ENCODE data around the gene MBOAT2.

Gene MBOAT2

GRCh38 chr2:8861797-8862196, 141.7 kb downstream of the MBOAT2 start:
- no peak for TF ChIP-seq CTCF (IDR thresholded peaks at IDR 0.05; ENCODE audit: extremely low read depth, insufficient read depth, missing control alignments)
- in situ Hi-C loops (cut with MboI; ENCODE audit: low pct_unique_long_range_greater_than_20kb, low sequenced_read_pairs, unreplicated experiment) = loop anchor here (25.0 kb wide), 1 partner anchor 276 kb away; no protein-coding TSS in a partner anchor
- no peak for DNase-seq (ENCODE audit: low spot score)

GRCh38 chr2:8860239-8860638, 143.2 kb downstream of the MBOAT2 start:
- in situ Hi-C loops (cut with MboI; ENCODE audit: low pct_unique_long_range_greater_than_20kb, low sequenced_read_pairs, unreplicated experiment) = loop anchor here (25.0 kb wide), 1 partner anchor 277 kb away; no protein-coding TSS in a partner anchor
- TF ChIP-seq CTCF (IDR thresholded peaks at IDR 0.05; ENCODE audit: extremely low read depth, insufficient read depth, missing control alignments) = no peak
- DNase-seq (ENCODE audit: low spot score) = no peak

- DNase-seq (ENCODE audit: low spot score) = no peak
- in situ Hi-C loops (cut with MboI; ENCODE audit: low pct_unique_long_range_greater_than_20kb, low sequenced_read_pairs, unreplicated experiment) = loop anchor here (25.0 kb wide), 1 partner anchor 278 kb away; no protein-coding TSS in a partner anchor
- TF ChIP-seq CTCF (IDR thresholded peaks at IDR 0.05; ENCODE audit: extremely low read depth, insufficient read depth, missing control alignments) = no peak
Measured at GRCh38 chr2:8858910-8859309, 144.6 kb downstream of the MBOAT2 start.

GRCh38 chr2:8858264-8858663, 145.2 kb downstream of the MBOAT2 start:
- in situ Hi-C loops (cut with MboI; ENCODE audit: low pct_unique_long_range_greater_than_20kb, low sequenced_read_pairs, unreplicated experiment) = loop anchor here (25.0 kb wide), 1 partner anchor 279 kb away; no protein-coding TSS in a partner anchor
- no peak for DNase-seq (ENCODE audit: low spot score)
- TF ChIP-seq CTCF (IDR thresholded peaks at IDR 0.05; ENCODE audit: extremely low read depth, insufficient read depth, missing control alignments) = no peak

GRCh38 chr2:8857709-8858108, 145.8 kb downstream of the MBOAT2 start:
- no peak for TF ChIP-seq CTCF (IDR thresholded peaks at IDR 0.05; ENCODE audit: extremely low read depth, insufficient read depth, missing control alignments)
- in situ Hi-C loops (cut with MboI; ENCODE audit: low pct_unique_long_range_greater_than_20kb, low sequenced_read_pairs, unreplicated experiment) = loop anchor here (25.0 kb wide), 1 partner anchor 280 kb away; no protein-coding TSS in a partner anchor
- DNase-seq (ENCODE audit: low spot score) = no peak

- in situ Hi-C loops (cut with MboI; ENCODE audit: low pct_unique_long_range_greater_than_20kb, low sequenced_read_pairs, unreplicated experiment) = loop anchor here (25.0 kb wide), 1 partner anchor 281 kb away; no protein-coding TSS in a partner anchor
- no peak for DNase-seq (ENCODE audit: low spot score)
- no peak for TF ChIP-seq CTCF (IDR thresholded peaks at IDR 0.05; ENCODE audit: extremely low read depth, insufficient read depth, missing control alignments)
Measured at GRCh38 chr2:8856176-8856575, 147.3 kb downstream of the MBOAT2 start.
